Measurements from ENCODE around the gene ENDOU.

DNA sequence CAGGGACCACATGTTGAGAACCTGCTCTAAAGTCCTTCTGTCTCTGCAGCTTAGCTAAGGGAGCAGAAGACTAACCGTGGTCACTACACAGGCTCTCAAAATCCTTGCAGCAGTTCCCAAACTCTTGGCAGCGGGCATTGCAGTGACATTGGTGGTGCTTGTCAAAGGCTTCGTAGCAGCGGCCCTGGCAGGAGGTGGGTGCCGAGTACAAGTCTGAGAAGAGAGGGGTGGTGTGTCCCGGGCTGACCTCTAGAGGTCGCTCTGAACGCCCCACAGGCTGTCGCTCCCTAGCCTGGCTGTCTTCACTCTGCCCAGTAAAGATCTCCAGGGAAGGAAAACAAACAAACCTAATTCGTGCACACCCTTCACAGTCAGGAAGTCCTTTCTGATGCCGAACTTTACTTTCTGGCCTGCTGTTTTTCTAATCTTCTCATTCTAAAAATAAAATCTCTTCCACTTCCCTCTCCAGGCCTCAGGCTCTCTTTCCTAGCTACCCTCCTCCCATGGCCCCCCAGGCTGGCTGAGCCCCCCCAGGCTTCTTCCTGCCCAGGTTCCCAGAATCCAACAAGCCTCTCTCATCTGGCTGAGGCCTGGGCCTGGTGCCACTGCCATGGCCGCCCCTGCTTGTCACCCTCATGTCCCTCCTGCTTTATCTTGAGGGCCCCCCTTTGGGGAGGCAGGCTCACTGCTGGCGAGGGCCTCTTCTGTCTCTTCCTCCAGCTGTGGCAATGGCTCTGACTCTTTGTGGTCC, 7.7 kb downstream of the ENDOU start:
- TF ChIP-seq, protein P1, sequence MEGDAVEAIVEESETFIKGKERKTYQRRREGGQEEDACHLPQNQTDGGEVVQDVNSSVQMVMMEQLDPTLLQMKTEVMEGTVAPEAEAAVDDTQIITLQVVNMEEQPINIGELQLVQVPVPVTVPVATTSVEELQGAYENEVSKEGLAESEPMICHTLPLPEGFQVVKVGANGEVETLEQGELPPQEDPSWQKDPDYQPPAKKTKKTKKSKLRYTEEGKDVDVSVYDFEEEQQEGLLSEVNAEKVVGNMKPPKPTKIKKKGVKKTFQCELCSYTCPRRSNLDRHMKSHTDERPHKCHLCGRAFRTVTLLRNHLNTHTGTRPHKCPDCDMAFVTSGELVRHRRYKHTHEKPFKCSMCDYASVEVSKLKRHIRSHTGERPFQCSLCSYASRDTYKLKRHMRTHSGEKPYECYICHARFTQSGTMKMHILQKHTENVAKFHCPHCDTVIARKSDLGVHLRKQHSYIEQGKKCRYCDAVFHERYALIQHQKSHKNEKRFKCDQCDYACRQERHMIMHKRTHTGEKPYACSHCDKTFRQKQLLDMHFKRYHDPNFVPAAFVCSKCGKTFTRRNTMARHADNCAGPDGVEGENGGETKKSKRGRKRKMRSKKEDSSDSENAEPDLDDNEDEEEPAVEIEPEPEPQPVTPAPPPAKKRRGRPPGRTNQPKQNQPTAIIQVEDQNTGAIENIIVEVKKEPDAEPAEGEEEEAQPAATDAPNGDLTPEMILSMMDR (IDR thresholded peaks at IDR 0.05), result peak; percentile 62 to 82 (median 79)
- TF ChIP-seq POLR2A (IDR thresholded peaks at IDR 0.05) (no peak), EP300 (IDR thresholded peaks at IDR 0.05; ENCODE audit: low read depth) (no peak), POLR2AphosphoS5 (IDR thresholded peaks at IDR 0.05) (peak in 1 of 3 donors; percentile 24)
